WTC11 (cell line): Measurements from ENCODE around the gene SLC16A7. TPM values are rescaled to one million over a fixed set of nuclear protein-coding genes. Genes with fewer than 3 reads are reported as not detected.
"Not testable (repeated sequence)": the region's sequence is repeated elsewhere in the genome, so short reads cannot be mapped to it uniquely, and the experiment has no call there.

ENCODE experiments used
- ATAC-seq: fragments of 200-7000 bp; cut with Tn5 transposase; 2 replicates; pipeline ENCODE4 v1.10.0; 2021; ENCODE audit warnings: mild to moderate bottlenecking, moderate library complexity
- CTCF ChIA-PET: fragments of 300-600 bp; sonication (Branson Sonifier 250); formaldehyde crosslinking; loops from one replicate; lab custom pipeline; 2021; ENCODE audit warnings: antibody characterized with exemption; lab: Charles Lee
- POLR2A ChIA-PET: fragments of 350-600 bp; sonication (Branson Sonifier 250); formaldehyde crosslinking; loops from one replicate; lab custom pipeline; 2021; ENCODE audit warnings: antibody characterized with exemption; lab: Charles Lee
- DNase-seq: peaks from one replicate; pipeline ENCODE4 v3.0.0; 2021; ENCODE audit warnings: low spot score
- H3K27ac Mint-ChIP-seq: 2 replicates; pipeline ENCODE4 v1.8.0; 2021; ENCODE audit warnings: mixed read lengths
- H3K27me3 Mint-ChIP-seq: 2 replicates; pipeline ENCODE4 v1.8.0; 2021; ENCODE audit warnings: low read depth, mild to moderate bottlenecking, moderate library complexity, mixed read lengths
- H3K36me3 Mint-ChIP-seq: 2 replicates; pipeline ENCODE4 v1.8.0; 2021; ENCODE audit warnings: mixed read lengths
- H3K4me1 Mint-ChIP-seq: 2 replicates; pipeline ENCODE4 v1.8.0; 2022; ENCODE audit warnings: mixed read lengths
- H3K4me3 Mint-ChIP-seq: 2 replicates; pipeline ENCODE4 v1.8.0; 2021; ENCODE audit warnings: mild to moderate bottlenecking, moderate library complexity, mixed read lengths
- H3K9me3 Mint-ChIP-seq: 2 replicates; pipeline ENCODE4 v1.8.0; 2021; ENCODE audit warnings: mixed read lengths
- AR ChIP-seq: fragments of 250-450 bp; sonication (Bioruptor Pico); IDR thresholded peaks from 2 replicates; pipeline ENCODE4 v1.9.0; 2021; ENCODE audit warnings: mild to moderate bottlenecking
- ATF1 ChIP-seq: sonication (generic); formaldehyde crosslinking; IDR thresholded peaks from 2 replicates; pipeline ENCODE4 v1.8.1; 2023; ENCODE audit warnings: mild to moderate bottlenecking, moderate library complexity, missing genetic modification reagents
- ATF2 ChIP-seq: sonication (generic); formaldehyde crosslinking; IDR thresholded peaks from 2 replicates; pipeline ENCODE4 v1.8.1; 2022; ENCODE audit warnings: low read depth, missing genetic modification reagents, borderline replicate concordance
- CBFB ChIP-seq: sonication (generic); formaldehyde crosslinking; IDR thresholded peaks from 2 replicates; pipeline ENCODE4 v1.8.1; 2022; ENCODE audit warnings: mild to moderate bottlenecking, low read depth, missing genetic modification reagents
- CREM ChIP-seq: sonication (generic); formaldehyde crosslinking; IDR thresholded peaks from 2 replicates; pipeline ENCODE4 v1.8.1; 2022; ENCODE audit warnings: mild to moderate bottlenecking, missing genetic modification reagents, moderate library complexity
- ERG ChIP-seq: fragments of 250-450 bp; sonication (Bioruptor Pico); IDR thresholded peaks from 2 replicates; pipeline ENCODE4 v1.8.0; 2021; ENCODE audit warnings: mild to moderate bottlenecking
- FOXP1 ChIP-seq: sonication (generic); formaldehyde crosslinking; IDR thresholded peaks from 2 replicates; pipeline ENCODE4 v1.8.0; 2022; ENCODE audit warnings: missing genetic modification reagents, mild to moderate bottlenecking, moderate library complexity, borderline replicate concordance
- HMGA2 ChIP-seq: fragments of 250-450 bp; sonication (Bioruptor Pico); IDR thresholded peaks from 2 replicates; pipeline ENCODE4 v1.4.0; 2021; ENCODE audit warnings: mild to moderate bottlenecking, moderate library complexity
- HMGXB4 ChIP-seq: sonication (generic); formaldehyde crosslinking; IDR thresholded peaks from 2 replicates; pipeline ENCODE4 v1.8.1; 2023; ENCODE audit warnings: mild to moderate bottlenecking, moderate library complexity, missing genetic modification reagents
- JUN ChIP-seq: sonication (generic); formaldehyde crosslinking; IDR thresholded peaks from 2 replicates; pipeline ENCODE4 v1.8.0; 2023; ENCODE audit warnings: mild to moderate bottlenecking, missing genetic modification reagents
- MXD4 ChIP-seq: fragments of 250-450 bp; sonication (Bioruptor Pico); IDR thresholded peaks from 2 replicates; pipeline ENCODE4 v1.8.0; 2021; ENCODE audit warnings: mild to moderate bottlenecking, moderate library complexity, borderline replicate concordance
- TP53 ChIP-seq: sonication (generic); formaldehyde crosslinking; IDR thresholded peaks from 2 replicates; pipeline ENCODE4 v1.8.1; 2023; ENCODE audit warnings: mild to moderate bottlenecking, missing genetic modification reagents
- USF2 ChIP-seq: sonication (generic); formaldehyde crosslinking; IDR thresholded peaks from 2 replicates; pipeline ENCODE4 v1.8.1; 2023; ENCODE audit warnings: mild to moderate bottlenecking, missing genetic modification reagents, moderate library complexity
- ZNF219 ChIP-seq: sonication (generic); formaldehyde crosslinking; IDR thresholded peaks from 2 replicates; pipeline ENCODE4 v1.8.0; 2023; ENCODE audit warnings: missing genetic modification reagents, mild to moderate bottlenecking, borderline replicate concordance
- total RNA-seq: library from RNA; stranded (reverse); gene quantifications from 3 replicates; pipeline ENCODE4 v1.2.3, GENCODE V29; 2021

The SLC16A7 gene
- total RNA-seq, 1 experiment from 2014 or later, result 3.4 TPM

GRCh38 chr12:59600171-59600570, 4.3 kb downstream of the SLC16A7 start:
- H3K27ac Mint-ChIP-seq, result no peak overlapping the region
- no peak for ATAC-seq
- CTCF ChIA-PET, result interaction anchor here (0.6 kb wide), 1 partner anchor 110 kb away, joined by 4 read pairs; no protein-coding TSS in a partner anchor
- DNase-seq, result no peak
- no peak overlapping the region for H3K4me3 Mint-ChIP-seq
- H3K9me3 Mint-ChIP-seq, result no peaks in the 10 kb centered on the region
- H3K27me3 Mint-ChIP-seq, result peaks cover 31% of the 10 kb centered on the region
- TF ChIP-seq MXD4 (CRISPR knock-in tag), result no peak
- TF ChIP-seq, all 79 proteins: peak for 0
- POLR2A ChIA-PET, result interaction anchor here (0.6 kb wide), 2 partner anchors 543 to 544 kb away, joined by 3 to 4 read pairs; no protein-coding TSS in a partner anchor
- no peaks in the 10 kb centered on the region for H3K36me3 Mint-ChIP-seq
- H3K4me1 Mint-ChIP-seq, result peaks cover 20% of the 10 kb centered on the region

GRCh38 chr12:59603754-59604153, 7.9 kb downstream of the SLC16A7 start:
- H3K27ac Mint-ChIP-seq, result no peak overlapping the region
- ChIA-PET CTCF (no interaction called here), POLR2A (no interaction called here)
- peaks cover 4% of the 10 kb centered on the region for H3K4me1 Mint-ChIP-seq
- H3K4me3 Mint-ChIP-seq, result no peak overlapping the region
- H3K9me3 Mint-ChIP-seq, result no peaks in the 10 kb centered on the region
- ATAC-seq (no peak), DNase-seq (no peak)
- no peak for TF ChIP-seq CBFB (CRISPR knock-in tag)
- TF ChIP-seq USF2 (CRISPR knock-in tag), result no peak
- no peak for TF ChIP-seq ERG (CRISPR knock-in tag)
- TF ChIP-seq HMGXB4, result no peak
- no peak for TF ChIP-seq ATF1 (CRISPR knock-in tag)
- H3K27me3 Mint-ChIP-seq, result peaks cover 2% of the 10 kb centered on the region; the same call in 1 of the 2 replicates
- H3K36me3 Mint-ChIP-seq, result no peaks in the 10 kb centered on the region

GRCh38 chr12:59612823-59613434, 17.1 kb downstream of the SLC16A7 start:
- H3K4me3 Mint-ChIP-seq, CTCF ChIA-PET, H3K27ac Mint-ChIP-seq, DNase-seq, H3K27me3 Mint-ChIP-seq, H3K4me1 Mint-ChIP-seq, ATAC-seq: not testable (repeated sequence)
- Mint-ChIP-seq H3K36me3 (peaks cover 33% of the 10 kb centered on the region), H3K9me3 (peaks cover 40% of the 10 kb centered on the region)
- POLR2A ChIA-PET, result interaction anchor here (0.6 kb wide), 1 partner anchor 190 kb away, joined by 3 read pairs; no protein-coding TSS in a partner anchor

GRCh38 chr12:59615392-59616165, 19.8 kb downstream of the SLC16A7 start:
- no peaks in the 10 kb centered on the region for H3K4me1 Mint-ChIP-seq
- H3K36me3 Mint-ChIP-seq, result peaks cover 33% of the 10 kb centered on the region
- ChIA-PET CTCF (no interaction called here), POLR2A (no interaction called here)
- DNase-seq, result no peak
- peaks cover 32% of the 10 kb centered on the region for H3K9me3 Mint-ChIP-seq
- ATAC-seq, result no peak
- no peak overlapping the region for H3K4me3 Mint-ChIP-seq
- no peak overlapping the region for H3K27ac Mint-ChIP-seq
- H3K27me3 Mint-ChIP-seq, result no peaks in the 10 kb centered on the region; the same call in none of the 2 replicates
- no peak for TF ChIP-seq CREM (CRISPR knock-in tag)
- TF ChIP-seq USF2 (CRISPR knock-in tag), result no peak
- no peak for TF ChIP-seq ATF1 (CRISPR knock-in tag)
- no peak for TF ChIP-seq TP53 (CRISPR knock-in tag)
- no peak for TF ChIP-seq HMGA2 (CRISPR knock-in tag)
- no peak for TF ChIP-seq AR (CRISPR knock-in tag)
- no peak for TF ChIP-seq JUN (CRISPR knock-in tag)
- no peak for TF ChIP-seq ZNF219 (CRISPR knock-in tag)
- TF ChIP-seq FOXP1 (CRISPR knock-in tag), result no peak
- TF ChIP-seq ATF2 (CRISPR knock-in tag), result no peak
